PC-3 (cell line): ENCODE measurements around the gene TOP2B.

ENCODE experiments used
- CTCF ChIP-seq: fragments of 300-600 bp; sonication (generic); conservative IDR thresholded peaks from 2 replicates; pipeline ENCODE4 v1.5.1; 2017; ENCODE audit warnings: antibody characterized with exemption, low read depth, mild to moderate bottlenecking, low read length
- EZH2 ChIP-seq: fragments of 300-600 bp; sonication (generic); IDR thresholded peaks from one replicate; pipeline ENCODE4 v1.6.1; 2017; ENCODE audit warnings: antibody characterized with exemption, mild to moderate bottlenecking, low read length; ENCODE audit not compliant: unreplicated experiment
- EZH2phosphoT487 ChIP-seq: fragments of 300-600 bp; sonication (generic); IDR thresholded peaks from 2 replicates; pipeline ENCODE4 v1.6.1; 2018; ENCODE audit warnings: mild to moderate bottlenecking, antibody characterized with exemption, low read length, borderline replicate concordance

- TF ChIP-seq CTCF (no peak), EZH2 (no peak), EZH2phosphoT487 (no peak)
These were observed 79.1 kb downstream of the TOP2B start for GRCh38 chr3:25585361-25586166.
